Chondrocyte (in vitro differentiated cells): ENCODE data around the gene EEF1AKMT3. TPM values are rescaled to one million over a fixed set of nuclear protein-coding genes. Genes with fewer than 3 reads are reported as not detected.

ENCODE experiments used
- DNase-seq: peaks from one replicate; pipeline ENCODE4 v3.0.0; 2021; ENCODE audit warnings: mixed read lengths, low spot score
- H3K27ac Mint-ChIP-seq: one replicate; pipeline ENCODE4 v1.8.0; 2021; ENCODE audit warnings: mild to moderate bottlenecking, moderate library complexity, mixed read lengths; ENCODE audit not compliant: unreplicated experiment
- H3K27me3 Mint-ChIP-seq: 2 replicates; pipeline ENCODE4 v1.8.0; 2021; ENCODE audit warnings: low read depth, mixed read lengths
- H3K36me3 Mint-ChIP-seq: 2 replicates; pipeline ENCODE4 v1.8.0; 2021; ENCODE audit warnings: low read depth, mixed read lengths
- H3K4me1 Mint-ChIP-seq: 2 replicates; pipeline ENCODE4 v1.8.0; 2021; ENCODE audit warnings: low read depth, mild to moderate bottlenecking, mixed read lengths
- H3K4me3 Mint-ChIP-seq: one replicate; pipeline ENCODE4 v1.8.0; 2021; ENCODE audit warnings: mild to moderate bottlenecking, moderate library complexity, mixed read lengths; ENCODE audit not compliant: unreplicated experiment
- H3K9me3 Mint-ChIP-seq: 2 replicates; pipeline ENCODE4 v1.8.0; 2021; ENCODE audit warnings: low read depth, mixed read lengths
- CTCF ChIP-seq: fragments of 200-600 bp; sonication (generic); IDR thresholded peaks from 2 replicates; pipeline ENCODE4 v1.5.0; 2021; ENCODE audit warnings: antibody characterized with exemption, mild to moderate bottlenecking, moderate library complexity
- total RNA-seq: library from RNA; stranded (reverse); gene quantifications from 3 replicates; pipeline ENCODE4 v1.2.1, GENCODE V29; 2021

Gene EEF1AKMT3
- total RNA-seq, 1 donor from 2014 or later: 13.6 TPM

- H3K9me3 Mint-ChIP-seq: no peaks in the 10 kb centered on the region
- TF ChIP-seq CTCF: no peak
- peak; percentile 51 for DNase-seq
- H3K27ac Mint-ChIP-seq: peak overlapping the region; percentile 61
- H3K27me3 Mint-ChIP-seq: no peaks in the 10 kb centered on the region
- H3K36me3 Mint-ChIP-seq: peaks cover 12% of the 10 kb centered on the region
- no peak overlapping the region for H3K4me3 Mint-ChIP-seq
- H3K4me1 Mint-ChIP-seq: peaks cover 12% of the 10 kb centered on the region
These were observed 41.8 kb downstream of the EEF1AKMT3 start for GRCh38 chr12:57813971-57814772.

- no peaks in the 10 kb centered on the region for H3K27me3 Mint-ChIP-seq
- peaks cover 12% of the 10 kb centered on the region for H3K4me1 Mint-ChIP-seq
- no peaks in the 10 kb centered on the region for H3K9me3 Mint-ChIP-seq
- TF ChIP-seq CTCF: peak; percentile 26
- H3K4me3 Mint-ChIP-seq: no peak overlapping the region
- H3K36me3 Mint-ChIP-seq: peaks cover 9% of the 10 kb centered on the region
- no peak overlapping the region for H3K27ac Mint-ChIP-seq
- DNase-seq: peak; percentile 55
These were observed 43.0 kb downstream of the EEF1AKMT3 start for GRCh38 chr12:57815177-57816000.

GRCh38 chr12:57816001-57816854 is 43.8 kb downstream of the EEF1AKMT3 start:
- H3K4me3 Mint-ChIP-seq: no peak overlapping the region
- H3K36me3 Mint-ChIP-seq: peaks cover 13% of the 10 kb centered on the region
- H3K27ac Mint-ChIP-seq: no peak overlapping the region
- H3K9me3 Mint-ChIP-seq: no peaks in the 10 kb centered on the region
- no peak for DNase-seq
- no peaks in the 10 kb centered on the region for H3K27me3 Mint-ChIP-seq
- H3K4me1 Mint-ChIP-seq: peaks cover 8% of the 10 kb centered on the region
- no peak for TF ChIP-seq CTCF

- no peak for TF ChIP-seq CTCF
- Mint-ChIP-seq H3K36me3 (peaks cover 13% of the 10 kb centered on the region), H3K27ac (no peak overlapping the region), H3K4me3 (no peak overlapping the region), H3K4me1 (peaks cover 8% of the 10 kb centered on the region), H3K9me3 (no peaks in the 10 kb centered on the region), H3K27me3 (no peaks in the 10 kb centered on the region)
- no peak for DNase-seq
These were observed 44.4 kb downstream of the EEF1AKMT3 start for GRCh38 chr12:57816855-57817151.
